IPS-11a (cell line): ENCODE results near the gene YIF1A.

Source experiments
- H3K4me3 ChIP-seq: one replicate; pipeline ENCODE4 v1.5.1; 2013; ENCODE audit warnings: low read depth, low read length, control low read depth

The YIF1A gene

DNA sequence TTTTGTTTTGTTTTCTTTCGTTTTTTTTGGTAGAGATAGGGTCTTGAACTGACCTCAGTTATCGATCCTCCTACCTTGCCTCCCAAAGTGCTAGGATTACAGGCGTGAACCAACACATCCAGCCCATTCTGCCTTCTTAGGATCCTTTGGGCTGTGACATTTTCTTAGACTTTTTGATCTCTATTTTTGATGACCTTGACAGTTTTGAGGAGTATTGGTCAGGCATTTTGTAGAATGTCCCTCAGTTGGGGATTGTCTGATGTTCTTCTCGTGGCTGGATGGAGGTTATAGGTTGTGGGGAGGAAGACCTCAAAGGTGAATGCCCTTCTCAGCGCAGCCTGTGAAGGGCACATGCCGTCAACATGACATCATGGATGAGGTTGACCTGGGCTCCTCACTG is 40.0 kb downstream of the YIF1A start:
- no peak overlapping the region for H3K4me3 ChIP-seq

DNA sequence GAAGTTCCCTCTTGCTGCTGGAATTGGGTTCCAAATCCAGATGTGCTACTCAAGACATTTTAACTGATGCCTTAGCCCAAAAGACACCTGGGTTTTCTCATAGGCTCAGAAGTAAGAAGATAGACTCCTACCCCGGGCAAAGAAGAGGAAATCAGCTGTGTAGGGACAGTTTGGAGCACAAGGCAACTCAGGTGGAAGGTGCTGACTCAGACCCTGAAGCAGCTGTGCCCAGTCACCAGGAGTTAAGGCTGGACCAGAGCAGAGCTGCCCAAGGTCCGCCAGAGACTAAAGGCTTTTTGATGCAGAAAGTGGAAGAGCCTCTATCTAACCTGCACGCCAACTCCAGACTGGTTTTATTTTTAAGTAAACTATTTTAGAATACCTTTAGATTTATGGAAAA is 41.1 kb downstream of the YIF1A start:
- H3K4me3 ChIP-seq: no peak overlapping the region

DNA sequence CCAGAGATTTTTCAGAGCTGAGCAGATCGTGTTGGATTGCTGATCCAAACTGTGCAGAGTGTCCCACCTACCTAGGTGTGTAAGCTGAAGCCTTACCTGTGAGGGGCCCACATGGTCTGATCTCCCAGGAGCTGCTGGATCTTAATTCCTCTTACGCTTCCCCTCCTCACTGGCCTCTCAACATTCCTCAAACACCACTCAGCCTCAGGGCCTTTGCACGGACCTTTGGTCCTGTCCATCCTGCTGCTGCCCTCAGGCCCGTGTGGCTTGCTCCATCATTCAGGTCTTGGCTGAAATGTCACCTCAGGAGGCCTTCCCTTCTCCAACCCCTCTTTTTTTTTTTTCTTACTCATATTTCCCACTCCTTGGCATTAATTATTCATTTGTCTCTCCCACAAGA is 41.6 kb downstream of the YIF1A start:
- no peak overlapping the region for H3K4me3 ChIP-seq

DNA sequence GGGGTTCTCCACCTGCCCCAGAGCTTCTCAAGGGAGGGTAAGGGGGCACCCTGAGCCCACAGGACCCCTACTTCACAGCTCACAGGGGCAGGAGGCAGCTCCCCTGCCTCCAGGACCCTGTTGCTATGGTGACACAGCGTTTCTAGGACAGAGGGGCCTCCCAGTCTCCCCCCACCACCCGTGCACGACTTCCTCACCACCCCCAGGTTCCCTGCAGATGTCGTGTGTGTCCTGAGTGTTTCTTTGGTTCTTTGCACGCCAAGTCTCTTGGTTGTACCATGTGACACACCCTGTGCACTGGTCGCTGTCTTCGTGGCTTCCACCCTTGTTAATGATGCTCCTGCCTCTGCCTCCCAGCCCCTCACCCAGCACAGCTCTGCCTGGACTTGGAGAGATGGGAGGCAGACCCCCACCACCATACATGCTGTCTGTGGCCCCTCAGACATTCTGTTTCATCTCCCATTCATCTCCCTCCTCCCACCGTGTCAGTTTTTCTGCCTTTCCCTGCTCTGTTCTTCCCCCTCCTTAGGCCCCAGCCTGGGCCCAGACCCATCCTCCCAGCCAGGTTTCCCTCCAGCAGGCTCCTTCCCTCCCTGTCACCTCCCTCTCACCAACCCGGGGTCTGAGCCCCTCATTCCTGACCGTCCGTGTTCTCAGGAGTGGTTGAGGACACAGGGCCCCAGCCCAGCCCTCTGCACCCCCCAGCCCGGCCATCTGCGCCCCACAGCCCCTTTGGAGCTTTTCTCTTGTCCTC is 45.0 kb downstream of the YIF1A start:
- no peak overlapping the region for H3K4me3 ChIP-seq

DNA sequence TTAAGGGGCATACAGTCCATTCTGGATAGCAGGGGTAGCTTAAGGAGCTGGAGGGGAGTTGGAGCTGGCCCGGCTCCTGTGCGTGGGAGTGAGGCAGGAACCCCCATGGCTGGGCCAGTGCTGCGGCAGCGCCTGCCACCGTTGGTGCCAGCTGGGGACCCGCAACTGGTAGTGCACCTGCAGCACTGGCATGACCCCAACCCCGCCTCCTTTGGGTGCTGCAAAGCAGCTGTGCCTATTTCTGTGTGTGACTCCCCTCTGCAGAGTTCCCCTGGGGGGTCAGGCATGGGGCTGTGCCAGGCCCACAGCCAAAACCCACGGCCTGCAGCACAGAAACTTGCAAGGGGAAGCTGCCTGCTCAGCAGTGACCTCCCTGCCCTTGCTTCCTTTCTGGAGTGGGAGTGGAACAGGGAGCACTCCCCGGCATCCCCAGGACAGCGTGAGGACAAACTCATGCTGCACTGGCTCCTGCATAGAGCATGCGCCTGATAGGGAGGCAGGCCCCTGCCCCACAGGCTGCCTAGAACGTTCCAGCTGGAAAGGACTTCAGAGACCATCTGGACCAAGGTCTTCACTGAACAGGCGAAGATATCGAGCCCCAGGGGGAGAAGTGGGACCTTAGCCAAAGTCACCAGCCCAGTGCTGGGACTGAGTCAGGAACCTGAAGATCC is 46.7 kb downstream of the YIF1A start:
- no peak overlapping the region for H3K4me3 ChIP-seq

DNA sequence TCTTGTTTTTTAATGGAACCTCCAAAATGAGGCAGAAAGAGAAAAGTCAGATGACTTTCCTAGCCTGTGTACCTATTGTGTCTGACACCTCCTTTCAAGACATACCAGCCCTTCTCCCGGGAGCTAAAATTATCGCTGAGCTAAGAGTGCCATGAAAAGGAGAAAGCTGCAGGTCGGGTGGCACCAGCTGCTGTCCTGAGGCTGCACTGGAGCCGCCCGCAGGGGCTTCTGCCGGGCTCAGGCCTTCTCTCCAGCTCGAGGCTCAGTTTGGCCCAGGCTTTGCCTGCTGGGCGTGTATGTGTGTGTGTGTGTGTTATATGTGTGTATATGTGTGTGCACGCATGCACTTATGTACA is 48.2 kb downstream of the YIF1A start:
- no peak overlapping the region for H3K4me3 ChIP-seq

DNA sequence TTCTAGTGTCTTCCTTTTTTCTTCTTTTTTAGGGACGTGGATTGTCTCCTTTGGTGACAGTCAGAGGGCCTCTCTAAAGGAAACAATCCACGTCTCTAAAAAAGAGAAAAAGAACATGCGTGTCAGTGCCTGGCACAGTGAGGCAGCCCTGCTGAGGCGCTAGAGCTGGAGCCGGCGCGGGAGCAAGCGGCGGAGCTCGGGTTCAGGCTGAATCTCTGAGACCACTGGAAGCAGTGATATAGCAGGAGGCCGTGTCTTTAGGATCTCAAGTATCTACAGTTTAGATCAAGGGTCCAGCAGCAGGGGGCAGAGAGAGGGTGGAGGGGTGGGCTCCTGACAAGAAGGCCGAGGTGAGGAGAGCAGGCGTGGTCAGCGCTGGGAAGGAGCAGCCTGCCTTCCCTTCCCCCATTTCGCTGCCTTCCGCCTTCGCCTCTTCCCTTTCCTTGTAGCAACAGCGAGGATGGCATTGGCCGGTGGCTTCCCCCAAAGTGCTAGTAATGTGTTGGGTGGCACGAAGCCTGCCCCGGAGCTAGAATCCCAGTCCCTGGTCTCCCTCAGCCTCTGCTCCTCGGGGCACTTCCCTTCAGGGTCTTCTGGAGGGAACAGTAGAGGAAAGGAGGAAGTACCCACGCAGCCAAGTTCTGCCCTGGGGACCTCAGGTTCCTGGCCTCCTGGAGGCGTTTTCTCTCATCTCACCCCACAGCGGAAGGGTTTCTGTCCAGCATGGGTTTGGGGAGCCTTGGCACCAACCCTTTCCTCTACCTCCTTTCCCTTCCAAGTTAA is 48.8 kb downstream of the YIF1A start:
- no peak overlapping the region for H3K4me3 ChIP-seq

DNA sequence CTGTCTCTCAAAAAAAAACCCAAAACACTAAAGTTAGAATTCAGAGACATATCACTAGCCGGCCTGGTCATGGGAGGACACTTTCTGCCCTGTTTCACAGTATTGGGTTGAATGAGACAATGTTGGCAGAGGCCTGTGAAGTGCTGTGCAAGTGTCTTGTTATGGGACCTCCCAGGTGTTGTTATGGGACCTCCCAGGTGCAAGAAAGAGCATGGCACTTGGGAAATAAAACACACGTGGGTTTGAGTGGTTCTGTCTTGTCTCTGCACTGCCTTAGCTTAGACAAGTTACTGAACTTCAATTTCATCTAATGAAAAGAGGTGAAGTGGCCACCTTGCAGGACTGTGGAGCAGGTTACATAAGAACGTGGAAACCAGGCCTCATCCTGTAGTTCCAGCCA is 49.4 kb downstream of the YIF1A start:
- no peak overlapping the region for H3K4me3 ChIP-seq

DNA sequence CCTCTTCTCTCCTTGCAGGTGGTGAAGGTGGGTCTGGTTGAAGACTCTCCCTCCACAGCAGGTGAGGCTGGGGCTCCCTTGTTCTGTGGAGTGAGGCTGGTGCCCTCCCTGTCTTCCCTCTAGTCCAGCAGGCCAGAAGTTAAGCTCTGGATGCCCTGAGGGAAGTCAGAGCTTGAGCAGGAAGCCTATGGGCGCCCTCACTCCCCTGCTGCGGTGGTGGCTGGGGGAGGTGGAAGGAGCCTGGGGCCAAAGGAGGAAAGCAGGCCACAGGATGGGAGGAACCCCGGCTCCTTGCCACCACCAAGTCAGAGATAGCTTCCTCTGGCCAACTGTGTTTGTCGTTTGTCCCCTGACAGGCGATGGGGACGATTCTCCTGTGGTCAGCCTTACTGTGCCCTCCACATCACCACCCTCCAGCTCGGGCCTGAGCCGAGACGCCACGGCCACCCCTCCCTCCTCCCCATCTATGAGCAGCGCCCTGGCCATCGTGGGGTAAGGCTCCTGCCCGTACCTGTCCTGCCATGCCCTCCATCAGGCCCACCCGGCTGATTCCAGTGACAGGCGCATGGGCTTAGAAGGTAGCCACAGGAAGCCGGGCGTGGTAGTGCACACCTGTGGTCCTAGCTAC is 50.0 kb downstream of the YIF1A start:
- no peak overlapping the region for H3K4me3 ChIP-seq

DNA sequence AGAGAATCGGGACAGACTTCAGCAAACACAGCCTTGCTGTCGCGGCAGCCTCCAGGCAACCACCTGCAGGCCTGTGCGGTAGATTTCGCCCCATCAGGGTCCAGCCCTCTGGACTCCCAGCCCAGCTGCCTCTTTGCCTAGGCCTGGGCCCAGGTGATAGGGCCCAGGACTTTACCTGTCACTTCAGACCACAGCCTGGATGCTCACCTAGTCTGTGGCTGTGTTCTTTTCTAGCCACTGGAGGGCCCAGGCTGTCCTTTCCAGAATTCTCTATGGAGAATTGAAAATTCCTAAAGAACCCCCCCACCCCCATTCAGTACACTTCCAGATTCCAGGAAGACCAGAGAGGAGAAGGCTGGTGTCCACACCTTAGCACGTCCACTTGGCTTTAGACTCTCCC is 51.1 kb downstream of the YIF1A start:
- H3K4me3 ChIP-seq: no peak overlapping the region

DNA sequence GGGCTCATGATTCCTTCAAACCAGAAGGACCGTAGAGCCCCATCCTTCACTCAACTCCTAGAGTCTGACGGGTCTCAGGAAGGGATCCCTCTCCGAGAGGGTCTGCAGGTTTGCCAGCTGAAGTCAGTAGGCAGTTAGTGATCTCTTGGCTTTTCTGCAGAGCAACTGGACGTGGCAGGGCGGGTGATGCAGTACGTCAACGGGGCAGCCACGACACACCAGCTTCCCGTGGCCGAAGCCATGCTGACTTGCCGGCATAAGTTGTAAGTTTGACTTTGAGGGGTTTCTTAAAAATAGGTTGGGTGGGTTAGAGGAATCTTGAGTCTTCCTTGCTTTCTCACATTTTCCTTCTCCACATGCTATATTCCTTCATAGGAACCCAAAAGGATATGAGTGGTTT is 53.8 kb downstream of the YIF1A start:
- no peak overlapping the region for H3K4me3 ChIP-seq
